NCI-H69 (cell line): ENCODE measurements around the gene NDUFC2.
A peak's percentile ranks its signal among the peaks of the same experiment; 100 is the strongest.
"Not testable (repeated sequence)": the region's sequence is repeated elsewhere in the genome, so short reads cannot be mapped to it uniquely, and the experiment has no call there.

Experiments
- DNase-seq: peaks from one replicate; lab custom pipeline; 2025; lab: John Stamatoyannopoulos, UW

The NDUFC2 gene

DNA sequence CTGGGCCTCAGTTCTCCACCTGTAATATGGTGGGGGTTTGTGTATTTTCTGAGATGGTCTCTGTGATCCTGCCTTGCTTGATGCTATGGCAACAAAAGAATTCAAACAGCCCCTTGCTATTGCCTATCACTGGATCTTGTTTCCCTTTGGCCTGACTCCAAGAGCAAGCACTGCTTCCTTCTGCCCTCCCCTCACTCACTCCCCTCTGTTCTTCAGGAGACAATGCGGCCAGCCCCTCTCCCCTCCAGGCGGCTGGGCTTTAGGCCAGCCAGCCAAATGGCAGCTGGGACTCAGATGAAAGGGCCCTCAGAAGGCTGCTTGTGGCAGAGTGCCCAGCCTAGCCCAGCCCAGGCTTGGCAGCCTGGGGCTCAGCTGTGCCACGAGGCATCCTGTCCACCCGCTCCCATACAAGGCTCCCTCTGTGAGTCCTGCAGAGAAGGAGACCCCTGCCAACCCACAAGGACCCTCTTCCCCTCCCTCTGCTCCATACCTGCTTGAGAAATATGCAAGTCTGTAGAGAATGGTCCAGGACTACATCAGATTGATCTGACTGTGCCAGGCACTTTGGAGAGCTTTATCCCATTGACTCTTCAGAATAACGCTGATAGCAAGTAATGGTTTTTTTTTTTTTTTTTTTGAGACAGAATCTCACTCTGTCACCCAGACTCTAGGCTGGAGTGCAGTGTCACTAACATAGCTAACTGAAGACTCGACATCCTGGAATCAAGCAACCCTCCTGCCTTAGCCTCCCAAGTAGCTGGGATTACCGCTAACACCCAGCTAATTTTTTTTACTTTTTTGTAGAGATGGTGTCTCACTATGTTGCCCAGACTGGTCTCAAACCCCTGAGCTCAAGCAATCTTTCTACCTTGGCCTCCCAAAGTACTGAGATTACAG lies 49.0 kb downstream of the NDUFC2 start:
- peak; percentile 100 for DNase-seq

DNA sequence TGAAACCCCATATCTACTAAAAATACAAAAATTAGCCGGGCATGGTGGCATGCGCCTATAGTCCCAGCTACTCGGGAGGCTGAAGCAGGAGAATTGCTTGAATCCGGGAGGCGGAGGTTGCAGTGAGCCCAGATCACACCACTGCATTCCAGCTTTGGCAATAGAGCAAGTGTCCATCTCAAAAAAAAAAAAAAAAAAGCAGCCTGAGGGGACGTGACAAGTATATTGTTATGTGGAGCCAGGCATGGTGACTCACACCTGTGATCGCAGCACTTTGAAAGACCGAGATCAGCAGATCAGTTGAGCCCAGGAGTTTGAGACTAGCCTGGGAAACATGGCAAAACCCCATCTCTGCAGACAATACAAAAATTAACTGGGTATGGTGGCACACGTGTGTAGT lies 51.2 kb downstream of the NDUFC2 start:
- DNase-seq = not testable (repeated sequence)

DNA sequence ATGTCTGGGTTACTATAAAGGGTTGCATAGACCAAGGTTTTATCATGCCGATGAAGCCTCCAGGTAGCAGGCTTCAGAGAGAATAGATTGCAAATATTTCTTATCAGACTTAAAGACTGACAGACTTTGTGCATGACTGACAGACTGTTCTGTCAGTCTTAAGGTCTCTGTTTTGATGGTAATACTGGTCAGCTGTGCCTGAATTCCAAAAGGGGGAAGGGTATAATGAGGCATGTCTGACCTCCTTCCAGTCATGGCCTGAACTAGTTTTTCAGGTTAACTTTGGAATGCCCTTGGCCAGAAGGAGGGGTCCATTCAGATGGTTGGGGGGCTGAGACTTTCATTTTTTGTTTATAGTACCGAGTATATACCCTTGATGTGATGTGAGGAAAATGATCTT lies 51.9 kb downstream of the NDUFC2 start:
- no peak for DNase-seq

DNA sequence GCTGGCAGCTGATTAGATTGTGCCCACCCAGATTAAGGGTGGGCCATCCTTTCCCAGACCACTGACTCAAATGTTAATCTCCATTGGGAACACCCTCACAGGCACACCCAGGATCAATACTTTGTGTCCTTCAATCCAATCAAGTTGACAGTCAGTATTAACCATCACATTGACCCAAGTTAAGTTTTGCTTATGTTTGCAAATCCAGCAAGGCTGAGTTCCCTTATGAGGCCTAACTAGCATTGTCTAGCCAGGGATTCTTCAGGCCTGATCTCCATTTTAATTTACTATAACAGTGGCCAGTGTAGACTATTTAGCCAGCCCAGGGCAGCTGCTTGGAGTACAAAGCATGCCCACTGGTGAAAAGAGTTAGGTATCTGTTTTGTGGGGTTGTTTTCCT lies 54.3 kb downstream of the NDUFC2 start:
- DNase-seq = no peak

DNA sequence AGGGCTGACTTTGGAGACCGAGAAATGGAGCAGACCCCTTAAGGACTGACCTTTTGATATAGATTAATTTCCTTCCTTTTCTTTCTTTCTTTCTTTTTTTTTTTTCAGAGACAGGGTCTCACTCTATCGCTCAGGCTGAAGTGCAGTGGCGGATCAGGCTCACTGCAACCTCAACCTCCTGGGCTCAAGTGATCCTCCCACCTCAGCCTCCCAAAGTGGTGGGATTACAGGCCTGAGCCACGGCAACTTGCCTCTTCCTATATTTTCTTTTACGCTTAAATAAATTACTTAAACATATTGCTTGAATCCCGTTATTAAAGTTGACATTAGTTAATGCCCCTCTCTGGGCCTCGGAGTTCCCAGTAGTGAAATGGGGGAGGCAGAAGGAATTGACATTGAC lies 56.2 kb downstream of the NDUFC2 start:
- no peak for DNase-seq

DNA sequence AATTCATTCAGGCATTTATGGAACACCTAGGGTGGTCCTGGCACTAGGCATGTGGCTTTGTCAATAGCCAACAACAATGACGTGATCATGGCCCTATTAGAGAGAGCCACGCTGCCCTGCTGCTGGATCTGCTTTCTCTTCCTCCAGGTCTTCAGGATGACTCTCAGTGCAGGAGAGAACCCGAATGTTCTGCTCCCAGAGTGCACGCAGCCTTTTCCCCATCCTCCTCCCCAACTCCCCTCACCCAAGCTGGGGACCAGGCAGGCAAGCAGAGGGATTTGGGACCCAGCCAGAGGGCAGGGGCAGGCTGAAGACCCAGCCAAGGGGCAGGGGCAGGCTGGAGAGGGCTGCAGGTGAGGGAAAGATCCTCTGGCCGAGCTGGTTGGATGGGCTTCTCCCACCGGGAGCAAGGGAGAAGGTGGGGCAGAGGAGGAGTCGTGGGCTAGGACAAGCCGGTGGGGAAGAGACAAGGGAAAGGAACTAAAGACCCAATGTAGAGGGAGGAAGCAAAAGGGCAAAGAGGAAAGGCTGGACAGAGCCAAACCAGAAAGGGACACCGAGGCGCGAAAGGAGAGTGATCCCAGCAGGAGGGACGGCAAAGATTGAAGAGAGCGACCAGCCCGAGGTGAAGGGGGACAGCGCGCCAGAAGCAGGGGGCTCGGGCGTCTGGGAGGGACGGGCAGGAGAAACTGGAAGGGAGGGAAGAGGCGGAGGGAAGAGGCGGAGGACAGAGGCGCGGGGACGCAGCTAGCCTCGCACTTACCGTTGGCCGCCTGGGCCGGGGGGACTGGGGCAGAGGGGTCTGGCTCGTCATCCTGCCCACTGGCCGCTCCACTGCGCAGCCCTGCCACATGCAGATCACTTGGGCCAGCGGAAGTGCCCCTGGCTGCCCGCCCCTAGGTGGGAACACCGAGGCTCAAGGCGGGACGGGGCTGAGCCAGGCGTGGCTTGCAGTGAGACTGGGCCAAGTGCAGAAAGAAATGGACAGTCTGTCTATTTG lies 57.0 kb downstream of the NDUFC2 start, which contains the start of gene KCTD14:
Gene KCTD14 (minus strand): TSS at position 880 of the 1,000 bp plus-strand sequence. CDS start 27 bp downstream, at position 853.
- peak; percentile 95 for DNase-seq

DNA sequence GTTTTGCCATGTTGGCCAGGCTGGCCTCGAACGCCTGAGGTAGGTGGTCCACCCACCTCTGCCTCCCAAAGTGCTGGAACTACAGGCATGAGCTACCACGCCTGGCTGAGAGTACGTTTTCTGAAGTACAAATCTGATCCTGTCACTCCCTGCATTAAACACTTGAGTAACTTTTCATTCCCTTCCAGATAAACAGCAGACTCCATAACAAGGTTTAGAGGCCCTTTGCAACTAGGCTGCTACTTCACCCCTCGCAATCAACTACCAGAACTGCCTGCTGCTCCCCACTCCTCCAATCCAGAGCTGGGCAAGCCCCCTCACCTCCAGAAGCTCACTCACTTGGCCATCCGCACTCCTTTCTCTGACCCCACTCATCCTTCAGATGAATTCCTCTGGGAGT lies 58.1 kb downstream of the NDUFC2 start:
- no peak for DNase-seq

DNA sequence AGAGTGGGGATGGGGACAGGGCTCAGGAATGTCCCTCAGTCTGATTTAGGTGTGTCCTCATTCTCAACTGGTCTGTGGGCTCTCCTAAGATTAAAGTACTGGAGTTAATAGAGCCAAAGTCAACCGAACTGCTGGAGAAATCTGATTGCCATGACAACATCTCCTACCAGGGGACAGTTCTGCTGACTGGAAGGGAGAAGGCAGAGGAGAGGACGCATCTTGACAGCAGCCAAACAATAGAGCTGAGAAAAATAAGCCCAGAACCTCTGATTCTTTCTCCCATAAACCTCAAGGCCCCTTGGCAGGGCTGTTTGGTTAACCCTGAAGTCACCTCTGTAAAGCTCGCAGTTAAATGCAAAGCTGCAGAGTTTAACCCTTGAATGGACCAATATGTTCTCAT lies 59.4 kb downstream of the NDUFC2 start:
- no peak for DNase-seq

DNA sequence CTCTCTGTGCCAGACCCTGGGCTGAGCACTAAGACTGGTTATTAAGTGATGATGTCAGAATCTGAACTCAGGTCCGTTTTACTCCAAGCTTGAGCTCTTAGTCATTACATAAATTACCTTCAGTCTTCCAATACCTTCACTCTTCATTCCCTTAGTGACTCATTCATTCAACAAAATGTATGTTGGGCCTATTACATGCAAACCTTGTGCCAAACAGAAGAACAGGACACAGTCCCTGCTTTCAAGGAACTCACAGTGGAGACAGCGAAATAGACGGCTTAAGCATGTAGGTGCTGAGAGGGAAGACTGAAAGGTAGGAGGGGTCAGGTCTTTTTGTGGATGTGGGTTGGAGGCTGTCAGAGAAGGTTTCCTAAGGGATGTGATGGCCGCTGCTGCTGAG lies 59.9 kb downstream of the NDUFC2 start:
- no peak for DNase-seq
